Fibroblast of lung (primary cell): Measurements from ENCODE around the gene LSM14B. TPM values are rescaled to one million over a fixed set of nuclear protein-coding genes. Genes with fewer than 3 reads are reported as not detected.

ENCODE experiments used
- DNase-seq, 2 donors: peaks; one replicate each; pipeline versions ENCODE4 v3.0.0 to v3.0.0-alpha.2; 2010; ENCODE audit warnings: low read depth in 2 of 2
- H2AFZ ChIP-seq: 2 replicates; pipeline ENCODE4 v1.5.1; 2012; ENCODE audit warnings: low read length, control low read depth, inconsistent platforms
- H3K27ac ChIP-seq: 2 replicates; pipeline ENCODE4 v1.5.1; 2011; ENCODE audit warnings: low read length, control low read depth; ENCODE audit not compliant: insufficient read depth
- H3K27me3 ChIP-seq: 2 replicates; pipeline ENCODE4 v1.5.1; 2011; ENCODE audit warnings: mild to moderate bottlenecking, low read length; ENCODE audit not compliant: control insufficient read depth, insufficient read depth
- H3K36me3 ChIP-seq: 2 replicates; pipeline ENCODE4 v1.5.1; 2011; ENCODE audit warnings: low read length; ENCODE audit not compliant: control insufficient read depth, insufficient read depth
- H3K4me1 ChIP-seq: 2 replicates; pipeline ENCODE4 v1.5.1; 2011; ENCODE audit warnings: low read length; ENCODE audit not compliant: control insufficient read depth, insufficient read depth; ENCODE audit errors: extremely low read depth
- H3K4me2 ChIP-seq: 2 replicates; pipeline ENCODE4 v1.5.1; 2011; ENCODE audit warnings: low read length, control low read depth; ENCODE audit not compliant: insufficient read depth; ENCODE audit errors: extremely low read depth
- H3K4me3 ChIP-seq, 4 experiments: fragments of 200-600 bp in 1 of 4; sonication (generic) in 1 of 4; replicated peaks in 1 of 4; 2 replicates each; pipeline ENCODE4 v1.5.1; 2011 to 2016; ENCODE audit warnings: low read length in 4 of 4, low read depth in 3 of 4, mild to moderate bottlenecking in 3 of 4, control low read depth in 2 of 4, inconsistent platforms in 1 of 4, mixed read lengths in 1 of 4; ENCODE audit not compliant: insufficient read depth in 1 of 4; ENCODE audit errors: control extremely low read depth in 1 of 4
- H3K79me2 ChIP-seq: 2 replicates; pipeline ENCODE4 v1.5.1; 2012; ENCODE audit warnings: mild to moderate bottlenecking, low read length, inconsistent platforms; ENCODE audit not compliant: control insufficient read depth, insufficient read depth
- H3K9ac ChIP-seq: 2 replicates; pipeline ENCODE4 v1.5.1; 2011; ENCODE audit warnings: mild to moderate bottlenecking, low read length, control low read depth; ENCODE audit not compliant: insufficient read depth
- H3K9me3 ChIP-seq: 2 replicates; pipeline ENCODE4 v1.5.1; 2012; ENCODE audit warnings: low read depth, low read length; ENCODE audit not compliant: control insufficient read depth, insufficient read depth
- H4K20me1 ChIP-seq: 2 replicates; pipeline ENCODE4 v1.5.1; 2011; ENCODE audit warnings: low read length; ENCODE audit not compliant: control insufficient read depth, insufficient read depth; ENCODE audit errors: extremely low read depth
- CTCF ChIP-seq, 2 donors: IDR thresholded peaks in 1 of 2; conservative IDR thresholded peaks in 1 of 2; 1 replicate in 1 of 2; 2 replicates in 1 of 2; pipeline ENCODE4 v1.5.1; 2011 to 2012; ENCODE audit warnings: low read length in 2 of 2, control low read depth in 1 of 2, inconsistent platforms in 1 of 2, low read depth in 1 of 2, mild to moderate bottlenecking in 1 of 2
- EZH2 ChIP-seq: IDR thresholded peaks from 2 replicates; pipeline ENCODE4 v1.5.1; 2012; ENCODE audit warnings: low read length, control low read depth, mild to moderate bottlenecking; ENCODE audit errors: missing control alignments
- polyA plus RNA-seq, 2 donors: library from polyadenylated mRNA; depleted of rRNA in 1 of 2; stranded (reverse) in 1 of 2; unstranded in 1 of 2; fragments of >200 nt; gene quantifications; 2 replicates each; pipeline ENCODE4 v1.2.1, GENCODE V29; 2011 to 2012; ENCODE audit warnings: missing spikeins in 1 of 2
- total RNA-seq: library from RNA; depleted of rRNA; stranded (reverse); fragments of >200 nt; gene quantifications from 2 replicates; pipeline ENCODE4 v1.2.1, GENCODE V29; 2014

Gene LSM14B
- total and polyA plus RNA-seq, 2 donors (not counting 1 experiment from before 2014, with no cell fraction given), result 20.2 to 48.7 TPM

GRCh38 chr20:62179162-62179504, 56.9 kb downstream of the LSM14B start:
- Histone ChIP-seq H3K4me1 (peaks cover 2% of the 10 kb centered on the region), H3K79me2 (peaks cover 10% of the 10 kb centered on the region), H2AFZ (no peak overlapping the region), H3K9me3 (no peaks in the 10 kb centered on the region), H3K4me3 (no peak overlapping the region), H3K27ac (no peak overlapping the region), H4K20me1 (no peaks in the 10 kb centered on the region), H3K27me3 (no peaks in the 10 kb centered on the region), H3K9ac (no peak overlapping the region), H3K36me3 (peaks cover 5% of the 10 kb centered on the region), H3K4me2 (no peak overlapping the region)
- TF ChIP-seq CTCF (conservative IDR thresholded peaks at IDR 0.05 in 1 of 2, IDR thresholded peaks at IDR 0.05 in 1 of 2; ENCODE audit: low read depth in 1 of 2, low read length in 2 of 2) (no peak), EZH2 (no peak)
- no peak for DNase-seq

GRCh38 chr20:62181808-62182207, 59.5 kb downstream of the LSM14B start:
- H3K27ac ChIP-seq, result peak overlapping the region; percentile 98
- no peak overlapping the region for H2AFZ ChIP-seq
- peaks cover 2% of the 10 kb centered on the region for H3K36me3 ChIP-seq
- no peaks in the 10 kb centered on the region for H3K9me3 ChIP-seq
- H3K4me3 ChIP-seq, result peak overlapping the region; percentile 77 to 94 (median 89)
- H3K4me2 ChIP-seq, result peak overlapping the region; percentile 82
- peaks cover 2% of the 10 kb centered on the region for H3K4me1 ChIP-seq
- no peak for DNase-seq
- peak overlapping the region; percentile 99 for H3K9ac ChIP-seq
- H3K79me2 ChIP-seq, result peaks cover 24% of the 10 kb centered on the region
- no peak for TF ChIP-seq CTCF (conservative IDR thresholded peaks at IDR 0.05 in 1 of 2, IDR thresholded peaks at IDR 0.05 in 1 of 2; ENCODE audit: low read depth in 1 of 2, low read length in 2 of 2)
- TF ChIP-seq EZH2, result no peak
- no peaks in the 10 kb centered on the region for H3K27me3 ChIP-seq
- H4K20me1 ChIP-seq, result no peaks in the 10 kb centered on the region

GRCh38 chr20:62182469-62183425, 60.5 kb downstream of the LSM14B start, which contains the start of gene MTG2:
Gene MTG2, plus strand, starts transcription at chr20:62183028. Its CDS starts 10,393 bp downstream, at chr20:62193421.
- H2AFZ ChIP-seq, result peak within 1 kb of the TSS; percentile 86
- peaks cover 2% of the 10 kb centered on the region for H3K4me1 ChIP-seq
- H4K20me1 ChIP-seq, result no peaks in the 10 kb centered on the region
- H3K4me2 ChIP-seq, result peak within 1 kb of the TSS; percentile 96
- peak within 1 kb of the TSS; percentile 98 for H3K27ac ChIP-seq
- H3K9me3 ChIP-seq, result no peaks in the 10 kb centered on the region
- TF ChIP-seq EZH2 (no peak), CTCF (conservative IDR thresholded peaks at IDR 0.05 in 1 of 2, IDR thresholded peaks at IDR 0.05 in 1 of 2; ENCODE audit: low read depth in 1 of 2, low read length in 2 of 2) (no peak)
- peaks cover 2% of the 10 kb centered on the region for H3K36me3 ChIP-seq
- no peaks in the 10 kb centered on the region for H3K27me3 ChIP-seq
- peak within 1 kb of the TSS; percentile 99 for H3K9ac ChIP-seq
- H3K4me3 ChIP-seq, result peak within 1 kb of the TSS; percentile 87 to 98 (median 92)
- peak; percentile 92 to 94 for DNase-seq
- H3K79me2 ChIP-seq, result peaks cover 31% of the 10 kb centered on the region
